A673 (cell line): ENCODE results near the gene SUMF1.

Experiments
- EZH2 ChIP-seq: fragments of 200-600 bp; sonication (generic); IDR thresholded peaks from 2 replicates; pipeline ENCODE4 v1.6.1; 2017; ENCODE audit warnings: borderline replicate concordance, low read depth, mild to moderate bottlenecking, mixed read lengths, antibody characterized with exemption, low read length; ENCODE audit not compliant: poor library complexity, severe bottlenecking
- TF ChIP-seq, protein P1 (sequence below): fragments of 300-800, 200-600 bp; sonication (generic); conservative IDR thresholded peaks from 2 replicates; pipeline ENCODE4 v1.5.1; 2017; ENCODE audit warnings: low read depth, mild to moderate bottlenecking, antibody characterized with exemption, low read length, moderate library complexity, mixed read lengths

DNA sequence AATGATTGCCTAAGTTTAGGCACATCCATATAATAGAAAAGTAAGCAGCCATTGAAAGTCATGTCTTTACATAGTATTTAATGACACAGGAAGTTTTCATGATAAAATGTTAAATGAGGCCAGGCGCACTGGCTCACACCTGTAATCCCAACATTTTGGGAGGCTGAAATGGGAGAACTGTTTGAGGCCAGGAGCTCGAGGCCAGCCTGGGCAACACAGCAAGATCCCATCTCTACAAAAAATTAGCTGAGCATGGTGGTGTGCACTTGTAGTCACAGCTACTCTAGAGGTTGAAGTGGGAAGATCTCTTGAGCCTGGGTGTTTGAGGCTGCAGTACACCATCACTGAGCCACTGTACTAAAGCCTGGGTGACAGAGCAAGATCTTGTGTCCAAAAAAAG lies 104.5 kb downstream of the SUMF1 start:
- TF ChIP-seq, protein P1, sequence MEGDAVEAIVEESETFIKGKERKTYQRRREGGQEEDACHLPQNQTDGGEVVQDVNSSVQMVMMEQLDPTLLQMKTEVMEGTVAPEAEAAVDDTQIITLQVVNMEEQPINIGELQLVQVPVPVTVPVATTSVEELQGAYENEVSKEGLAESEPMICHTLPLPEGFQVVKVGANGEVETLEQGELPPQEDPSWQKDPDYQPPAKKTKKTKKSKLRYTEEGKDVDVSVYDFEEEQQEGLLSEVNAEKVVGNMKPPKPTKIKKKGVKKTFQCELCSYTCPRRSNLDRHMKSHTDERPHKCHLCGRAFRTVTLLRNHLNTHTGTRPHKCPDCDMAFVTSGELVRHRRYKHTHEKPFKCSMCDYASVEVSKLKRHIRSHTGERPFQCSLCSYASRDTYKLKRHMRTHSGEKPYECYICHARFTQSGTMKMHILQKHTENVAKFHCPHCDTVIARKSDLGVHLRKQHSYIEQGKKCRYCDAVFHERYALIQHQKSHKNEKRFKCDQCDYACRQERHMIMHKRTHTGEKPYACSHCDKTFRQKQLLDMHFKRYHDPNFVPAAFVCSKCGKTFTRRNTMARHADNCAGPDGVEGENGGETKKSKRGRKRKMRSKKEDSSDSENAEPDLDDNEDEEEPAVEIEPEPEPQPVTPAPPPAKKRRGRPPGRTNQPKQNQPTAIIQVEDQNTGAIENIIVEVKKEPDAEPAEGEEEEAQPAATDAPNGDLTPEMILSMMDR: no peak
- TF ChIP-seq EZH2: no peak
